Upper lobe of left lung (tissue), 6 donors: ENCODE measurements around the gene DBNDD1. TPM values are rescaled to one million over a fixed set of nuclear protein-coding genes. Genes with fewer than 3 reads are reported as not detected.

Experiments
- ATAC-seq, 2 donors: fragments of 200-7000 bp; cut with Tn5 transposase; one replicate each; pipeline ENCODE4 v1.9.1; 2022; ENCODE audit warnings: mild to moderate bottlenecking in 2 of 2, moderate library complexity in 2 of 2; ENCODE audit not compliant: low FRiP score in 2 of 2
- DNase-seq, 2 donors: peaks; one replicate each; pipeline ENCODE4 v3.0.0-alpha.2; 2019 to 2020
- H3K27ac ChIP-seq, 4 donors: fragments of 200-600 bp; sonication (generic); one replicate each; pipeline ENCODE4 v1.5.1; 2016 to 2019
- H3K27me3 ChIP-seq, 4 donors: fragments of 200-600 bp; sonication (generic); one replicate each; pipeline ENCODE4 v1.5.1; 2017 to 2019
- H3K36me3 ChIP-seq, 4 donors: fragments of 200-600 bp; sonication (generic); one replicate each; pipeline ENCODE4 v1.5.1; 2016 to 2019
- H3K4me1 ChIP-seq, 4 donors: fragments of 200-600 bp; sonication (generic); one replicate each; pipeline ENCODE4 v1.5.1; 2018 to 2019
- H3K4me3 ChIP-seq, 4 donors: fragments of 200-600 bp; sonication (generic); one replicate each; pipeline ENCODE4 v1.5.1; 2017 to 2019; ENCODE audit warnings: mild to moderate bottlenecking in 2 of 4, moderate library complexity in 1 of 4
- H3K9me3 ChIP-seq, 4 donors: fragments of 200-600 bp; sonication (generic); one replicate each; pipeline ENCODE4 v1.5.1; 2018 to 2019
- EP300 ChIP-seq, 4 donors: sonication (generic); formaldehyde crosslinking; IDR thresholded peaks; one replicate each; pipeline ENCODE4 v1.5.1; 2017; ENCODE audit warnings: antibody characterized with exemption in 4 of 4, control low read depth in 2 of 4
- POLR2A ChIP-seq, 4 donors: fragments of 450-650 bp; IDR thresholded peaks; one replicate each; pipeline ENCODE4 v1.5.1; 2016 to 2017; ENCODE audit warnings: antibody characterized with exemption in 4 of 4, mild to moderate bottlenecking in 2 of 4
- POLR2AphosphoS5 ChIP-seq, 2 donors: sonication (generic); formaldehyde crosslinking; IDR thresholded peaks; one replicate each; pipeline ENCODE4 v1.5.1; 2017; ENCODE audit warnings: antibody characterized with exemption in 2 of 2
- WGBS, 2 donors: methylation state at CpG; one replicate each; pipeline ENCODE4 v1.1.5; 2017 to 2018; 5-methylcytosine and 5-hydroxymethylcytosine counted together
- total RNA-seq, 6 donors: library from RNA; depleted of rRNA in 4 of 6; stranded (reverse); fragments of >200 nt in 4 of 6; gene quantifications; one replicate each; pipeline versions ENCODE4 v1.1.0 to v1.2.1, GENCODE V29; 2016 to 2021
- TF ChIP-seq, protein P1 (sequence below), 6 experiments: fragments of 450-650 bp in 4 of 6; fragments of 200-600 bp in 2 of 6; sonication (generic) in 2 of 6; IDR thresholded peaks; one replicate each; pipeline ENCODE4 v1.5.1; 2016 to 2019; ENCODE audit warnings: antibody characterized with exemption in 6 of 6
- donor health status: DM: no; HTN: no; CAD: no; lungs with moderate emphysema.
- donor health status: DM: no; HTN: yes; CAD: no; lungs with severe emphysema.

Gene DBNDD1
- total RNA-seq, 6 donors from 2014 or later, result 4.6 to 23.2 (median 11.1) TPM

DNA sequence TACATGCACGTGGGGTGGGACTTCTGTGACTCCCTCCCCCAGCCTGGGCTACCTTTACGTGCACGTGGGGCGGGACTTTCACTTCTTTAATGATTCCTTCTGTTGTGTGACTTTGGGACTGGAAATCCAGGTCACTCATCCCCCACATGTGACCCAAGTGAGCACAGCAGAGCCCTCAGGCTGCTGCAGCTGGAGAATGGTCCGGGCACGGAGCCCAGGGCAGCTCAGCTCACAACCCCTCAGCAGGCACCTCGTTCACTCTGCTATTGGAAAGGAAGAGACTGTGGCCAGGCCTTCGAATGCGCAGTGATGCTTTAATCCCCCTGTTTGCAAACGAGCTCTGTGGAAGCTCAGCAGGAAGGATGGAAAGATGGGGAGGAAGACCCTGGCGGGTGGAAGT, 14.7 kb downstream of the DBNDD1 start:
- no peaks in the 10 kb centered on the region for H3K27me3 ChIP-seq
- peaks cover 0 to 10% (median 6%) of the 10 kb centered on the region in 4 donors for H3K36me3 ChIP-seq
- peak in 1 of 2 donors; percentile 45 for DNase-seq
- H3K9me3 ChIP-seq, result no peaks in the 10 kb centered on the region
- peaks cover 0 to 4% (median 0%) of the 10 kb centered on the region in 4 donors for H3K4me1 ChIP-seq
- TF ChIP-seq, protein P1, sequence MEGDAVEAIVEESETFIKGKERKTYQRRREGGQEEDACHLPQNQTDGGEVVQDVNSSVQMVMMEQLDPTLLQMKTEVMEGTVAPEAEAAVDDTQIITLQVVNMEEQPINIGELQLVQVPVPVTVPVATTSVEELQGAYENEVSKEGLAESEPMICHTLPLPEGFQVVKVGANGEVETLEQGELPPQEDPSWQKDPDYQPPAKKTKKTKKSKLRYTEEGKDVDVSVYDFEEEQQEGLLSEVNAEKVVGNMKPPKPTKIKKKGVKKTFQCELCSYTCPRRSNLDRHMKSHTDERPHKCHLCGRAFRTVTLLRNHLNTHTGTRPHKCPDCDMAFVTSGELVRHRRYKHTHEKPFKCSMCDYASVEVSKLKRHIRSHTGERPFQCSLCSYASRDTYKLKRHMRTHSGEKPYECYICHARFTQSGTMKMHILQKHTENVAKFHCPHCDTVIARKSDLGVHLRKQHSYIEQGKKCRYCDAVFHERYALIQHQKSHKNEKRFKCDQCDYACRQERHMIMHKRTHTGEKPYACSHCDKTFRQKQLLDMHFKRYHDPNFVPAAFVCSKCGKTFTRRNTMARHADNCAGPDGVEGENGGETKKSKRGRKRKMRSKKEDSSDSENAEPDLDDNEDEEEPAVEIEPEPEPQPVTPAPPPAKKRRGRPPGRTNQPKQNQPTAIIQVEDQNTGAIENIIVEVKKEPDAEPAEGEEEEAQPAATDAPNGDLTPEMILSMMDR (IDR thresholded peaks at IDR 0.05), result no peak
- no peak overlapping the region for H3K4me3 ChIP-seq
- ATAC-seq, result no peak
- WGBS, 2 donors, result 77 to 82% methylated on average over 10 to 11 of the region's 11 CpGs
- H3K27ac ChIP-seq, result no peak overlapping the region

DNA sequence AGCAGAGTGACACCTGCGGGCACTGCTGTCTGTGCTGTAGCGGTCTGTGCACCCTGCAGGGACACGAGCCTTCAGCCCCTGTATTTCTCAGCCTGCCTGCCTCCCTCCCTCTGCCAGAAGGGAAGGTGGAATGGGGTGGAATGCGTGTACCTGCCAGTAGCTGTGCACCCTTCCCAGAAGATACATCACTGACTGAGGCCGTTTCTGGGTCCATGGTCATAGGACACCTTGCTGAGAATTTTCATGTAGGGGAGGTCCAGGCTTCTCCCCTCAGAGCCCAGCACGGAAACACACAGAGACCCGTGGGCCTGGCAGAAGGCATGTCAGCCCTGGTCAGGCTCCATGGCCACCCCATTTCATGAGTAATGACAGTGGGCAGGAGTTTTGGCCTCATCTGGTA, 16.5 kb downstream of the DBNDD1 start:
- no peaks in the 10 kb centered on the region for H3K4me1 ChIP-seq
- ATAC-seq, result no peak
- no peak for DNase-seq
- TF ChIP-seq, protein P1 (IDR thresholded peaks at IDR 0.05), result no peak
- no peak for TF ChIP-seq POLR2A (IDR thresholded peaks at IDR 0.05)
- TF ChIP-seq EP300 (IDR thresholded peaks at IDR 0.05), result no peak
- TF ChIP-seq POLR2AphosphoS5 (IDR thresholded peaks at IDR 0.05), result no peak
- 91 to 96% methylated on average over 5 to 7 of the region's 7 CpGs for WGBS, 2 donors
- peaks cover 0 to 19% (median 16%) of the 10 kb centered on the region in 4 donors for H3K36me3 ChIP-seq
- H3K9me3 ChIP-seq, result no peaks in the 10 kb centered on the region
- H3K27me3 ChIP-seq, result no peaks in the 10 kb centered on the region
- no peak overlapping the region for H3K27ac ChIP-seq
- H3K4me3 ChIP-seq, result no peak overlapping the region

DNA sequence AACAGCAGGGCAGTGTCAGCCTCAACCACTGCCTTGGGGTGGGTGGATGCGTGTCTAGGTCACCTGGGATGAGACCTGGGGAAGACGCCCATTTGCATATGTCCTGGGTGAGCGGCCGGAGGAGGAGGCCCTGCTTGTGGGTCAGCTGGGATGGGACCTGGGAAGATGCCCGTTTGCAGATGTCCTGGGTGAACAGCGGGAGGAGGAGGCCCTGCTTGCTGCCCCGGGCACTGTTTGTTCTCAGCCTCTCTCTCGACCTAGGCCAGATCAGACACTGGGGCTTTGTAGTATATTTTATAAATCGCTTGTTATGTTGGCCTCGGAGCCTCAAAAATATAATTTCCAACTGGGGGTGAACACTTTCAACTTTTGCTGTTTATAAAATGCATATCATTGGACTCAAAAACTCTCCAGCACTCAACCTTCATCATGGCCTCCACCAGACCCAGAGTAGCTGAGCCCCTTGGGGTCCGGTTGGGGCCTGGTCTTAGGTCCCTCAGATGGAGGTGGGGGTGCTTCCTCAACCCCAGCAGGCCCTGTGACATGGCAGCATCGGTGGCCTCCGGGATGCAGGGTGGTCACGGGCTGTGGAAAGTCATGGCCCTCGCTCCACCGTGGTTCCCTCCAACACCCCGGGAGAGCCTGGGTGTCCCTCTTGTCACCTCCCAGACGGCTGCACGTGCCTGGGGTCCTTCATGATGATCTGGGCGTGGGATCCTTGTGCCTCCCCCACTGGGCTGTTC, 17.3 kb downstream of the DBNDD1 start:
- TF ChIP-seq POLR2AphosphoS5 (IDR thresholded peaks at IDR 0.05), result no peak
- TF ChIP-seq, protein P1 (IDR thresholded peaks at IDR 0.05), result no peak
- TF ChIP-seq POLR2A (IDR thresholded peaks at IDR 0.05), result no peak
- TF ChIP-seq EP300 (IDR thresholded peaks at IDR 0.05), result no peak
- DNase-seq (peak in 1 of 2 donors; percentile 46), ATAC-seq (no peak)
- 91% methylated on average over 16 to 20 of the region's 20 CpGs for WGBS, 2 donors
- Histone ChIP-seq H3K4me1 (no peaks in the 10 kb centered on the region), H3K27ac (no peak overlapping the region), H3K4me3 (no peak overlapping the region), H3K9me3 (no peaks in the 10 kb centered on the region), H3K27me3 (no peaks in the 10 kb centered on the region), H3K36me3 (peaks cover 0 to 24% (median 16%) of the 10 kb centered on the region in 4 donors)

DNA sequence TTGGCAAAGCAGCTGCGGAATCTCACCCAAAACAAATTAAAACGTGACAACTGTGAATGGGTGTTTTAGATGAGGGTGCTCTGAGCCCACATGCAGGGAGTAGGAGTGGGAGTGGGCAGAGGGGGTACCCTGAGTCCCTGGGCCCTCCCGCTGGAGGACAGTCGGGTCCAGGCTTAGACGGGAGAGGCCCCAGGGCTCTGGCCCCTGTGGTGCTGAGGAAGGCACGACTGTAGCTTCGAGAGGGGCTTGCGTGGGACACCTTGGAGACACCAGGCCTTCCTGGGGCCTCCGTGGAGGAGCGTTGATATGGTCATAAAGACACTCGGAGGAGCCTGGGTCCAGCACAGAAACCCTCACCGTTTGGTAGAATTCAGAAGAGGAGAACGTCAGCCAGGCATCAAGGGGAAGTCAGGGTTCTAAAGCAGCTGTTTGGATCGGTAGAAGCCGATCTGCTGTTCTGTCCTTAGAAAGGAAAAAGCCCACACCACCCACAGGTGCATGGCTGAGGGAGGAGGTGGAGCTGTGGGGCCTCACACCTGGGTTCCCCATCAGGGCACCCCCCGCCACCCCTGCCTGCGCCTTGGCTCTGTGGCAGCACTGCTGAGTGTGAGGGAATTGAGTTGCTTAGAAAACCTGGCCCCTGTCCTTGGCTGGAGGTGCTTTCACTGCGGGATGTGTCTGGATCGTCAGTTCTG, 18.4 kb downstream of the DBNDD1 start:
- Histone ChIP-seq H3K27ac (no peak overlapping the region), H3K9me3 (no peaks in the 10 kb centered on the region), H3K4me3 (no peak overlapping the region), H3K27me3 (no peaks in the 10 kb centered on the region), H3K4me1 (no peaks in the 10 kb centered on the region), H3K36me3 (peaks cover 0 to 30% (median 20%) of the 10 kb centered on the region in 4 donors)
- ATAC-seq, result no peak
- peak in 1 of 2 donors; percentile 51 for DNase-seq
- TF ChIP-seq POLR2AphosphoS5 (IDR thresholded peaks at IDR 0.05) (no peak), POLR2A (IDR thresholded peaks at IDR 0.05) (no peak), EP300 (IDR thresholded peaks at IDR 0.05) (no peak)
- TF ChIP-seq, protein P1 (IDR thresholded peaks at IDR 0.05), result no peak
- WGBS, 2 donors, result 89 to 90% methylated on average over 15 to 19 of the region's 19 CpGs
